HG02852 (cell line): ENCODE results near the gene TMEM86B.

Experiments
- ATAC-seq: cut with Tn5 transposase; IDR thresholded peaks from one replicate; pipeline ENCODE4 v1.9.1; 2021; ENCODE audit warnings: mild to moderate bottlenecking, moderate library complexity; ENCODE audit not compliant: unreplicated experiment

TMEM86B gene

GRCh38 chr19:55257461-55258420, 29.2 kb upstream of the TMEM86B start:
- ATAC-seq = no peak

GRCh38 chr19:55256562-55257460, 28.2 kb upstream of the TMEM86B start:
- ATAC-seq = no peak

GRCh38 chr19:55255618-55256423, 27.3 kb upstream of the TMEM86B start:
- ATAC-seq = no peak

- no peak for ATAC-seq
Observed at GRCh38 chr19:55254625-55254977, 26.0 kb upstream of the TMEM86B start.

GRCh38 chr19:55253842-55254624, 25.5 kb upstream of the TMEM86B start:
- ATAC-seq = peak; percentile 36

GRCh38 chr19:55252760-55253663, 24.4 kb upstream of the TMEM86B start:
- no peak for ATAC-seq

GRCh38 chr19:55251341-55252081, 22.9 kb upstream of the TMEM86B start:
- ATAC-seq = no peak

- ATAC-seq = no peak
Observed at GRCh38 chr19:55250262-55251036, 21.9 kb upstream of the TMEM86B start.

GRCh38 chr19:55249841-55250240, 21.3 kb upstream of the TMEM86B start:
- ATAC-seq = no peak

GRCh38 chr19:55248704-55249103, 20.1 kb upstream of the TMEM86B start:
- no peak for ATAC-seq

- no peak for ATAC-seq
Observed at GRCh38 chr19:55248166-55248675, 19.7 kb upstream of the TMEM86B start.

- no peak for ATAC-seq
Observed at GRCh38 chr19:55247621-55248099, 19.1 kb upstream of the TMEM86B start.

- no peak for ATAC-seq
Observed at GRCh38 chr19:55246462-55247451, 18.2 kb upstream of the TMEM86B start.

GRCh38 chr19:55245236-55245904, 16.8 kb upstream of the TMEM86B start:
- no peak for ATAC-seq

- ATAC-seq = no peak
Observed at GRCh38 chr19:55244004-55244680, 15.6 kb upstream of the TMEM86B start.
